T-helper 1 cell treated with Interleukin-12 subunit alpha and Interleukin-12 subunit beta and Interleukin-4 antibody, amounts not matched to agents 30 μg/mL and 1 μg/mL, for 36 hours (primary cell): ENCODE measurements around the gene CLEC3B.
"Not testable (repeated sequence)": the region's sequence is repeated elsewhere in the genome, so short reads cannot be mapped to it uniquely, and the experiment has no call there.

ENCODE experiments used
- H3K27ac Mint-ChIP-seq: one replicate; pipeline ENCODE4 v1.8.0; 2021; ENCODE audit warnings: mild to moderate bottlenecking, mixed read lengths
- H3K27me3 Mint-ChIP-seq: one replicate; pipeline ENCODE4 v1.8.0; 2021; ENCODE audit warnings: low read depth, mixed read lengths
- H3K36me3 Mint-ChIP-seq: one replicate; pipeline ENCODE4 v1.8.0; 2021; ENCODE audit warnings: low read depth, mixed read lengths
- H3K4me1 Mint-ChIP-seq: one replicate; pipeline ENCODE4 v1.8.0; 2021; ENCODE audit warnings: low read depth, mixed read lengths
- H3K4me3 Mint-ChIP-seq: one replicate; pipeline ENCODE4 v1.8.0; 2021; ENCODE audit warnings: mild to moderate bottlenecking, moderate library complexity, mixed read lengths
- H3K9me3 Mint-ChIP-seq: one replicate; pipeline ENCODE4 v1.8.0; 2021; ENCODE audit warnings: mixed read lengths

CLEC3B gene

DNA sequence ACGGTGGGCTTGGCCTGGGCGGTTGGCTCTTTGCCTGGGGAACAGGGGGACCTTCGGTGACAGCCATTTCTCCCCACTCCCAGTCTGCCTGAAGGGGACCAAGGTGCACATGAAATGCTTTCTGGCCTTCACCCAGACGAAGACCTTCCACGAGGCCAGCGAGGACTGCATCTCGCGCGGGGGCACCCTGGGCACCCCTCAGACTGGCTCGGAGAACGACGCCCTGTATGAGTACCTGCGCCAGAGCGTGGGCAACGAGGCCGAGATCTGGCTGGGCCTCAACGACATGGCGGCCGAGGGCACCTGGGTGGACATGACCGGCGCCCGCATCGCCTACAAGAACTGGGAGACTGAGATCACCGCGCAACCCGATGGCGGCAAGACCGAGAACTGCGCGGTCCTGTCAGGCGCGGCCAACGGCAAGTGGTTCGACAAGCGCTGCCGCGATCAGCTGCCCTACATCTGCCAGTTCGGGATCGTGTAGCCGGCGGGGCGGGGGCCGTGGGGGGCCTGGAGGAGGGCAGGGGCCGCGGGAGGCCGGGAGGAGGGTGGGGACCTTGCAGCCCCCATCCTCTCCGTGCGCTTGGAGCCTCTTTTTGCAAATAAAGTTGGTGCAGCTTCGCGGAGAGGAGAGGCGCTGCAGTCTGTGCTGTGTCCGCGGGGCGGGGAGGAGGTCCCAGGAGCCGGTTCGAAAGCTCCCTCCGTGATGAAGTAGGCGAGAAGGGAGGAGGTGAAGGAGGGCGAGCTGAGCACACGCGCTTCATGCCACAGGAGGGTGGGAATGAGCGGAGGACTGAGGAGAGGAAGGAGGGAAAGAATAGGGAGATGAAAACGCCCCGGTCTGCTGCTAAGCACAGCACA is 9.6 kb downstream of the CLEC3B start:
- no peaks in the 10 kb centered on the region for H3K9me3 Mint-ChIP-seq
- peak overlapping the region; percentile 81 for H3K4me3 Mint-ChIP-seq
- peaks cover 31% of the 10 kb centered on the region for H3K27me3 Mint-ChIP-seq
- no peak overlapping the region for H3K27ac Mint-ChIP-seq
- no peaks in the 10 kb centered on the region for H3K36me3 Mint-ChIP-seq
- H3K4me1 Mint-ChIP-seq = peaks cover 20% of the 10 kb centered on the region

DNA sequence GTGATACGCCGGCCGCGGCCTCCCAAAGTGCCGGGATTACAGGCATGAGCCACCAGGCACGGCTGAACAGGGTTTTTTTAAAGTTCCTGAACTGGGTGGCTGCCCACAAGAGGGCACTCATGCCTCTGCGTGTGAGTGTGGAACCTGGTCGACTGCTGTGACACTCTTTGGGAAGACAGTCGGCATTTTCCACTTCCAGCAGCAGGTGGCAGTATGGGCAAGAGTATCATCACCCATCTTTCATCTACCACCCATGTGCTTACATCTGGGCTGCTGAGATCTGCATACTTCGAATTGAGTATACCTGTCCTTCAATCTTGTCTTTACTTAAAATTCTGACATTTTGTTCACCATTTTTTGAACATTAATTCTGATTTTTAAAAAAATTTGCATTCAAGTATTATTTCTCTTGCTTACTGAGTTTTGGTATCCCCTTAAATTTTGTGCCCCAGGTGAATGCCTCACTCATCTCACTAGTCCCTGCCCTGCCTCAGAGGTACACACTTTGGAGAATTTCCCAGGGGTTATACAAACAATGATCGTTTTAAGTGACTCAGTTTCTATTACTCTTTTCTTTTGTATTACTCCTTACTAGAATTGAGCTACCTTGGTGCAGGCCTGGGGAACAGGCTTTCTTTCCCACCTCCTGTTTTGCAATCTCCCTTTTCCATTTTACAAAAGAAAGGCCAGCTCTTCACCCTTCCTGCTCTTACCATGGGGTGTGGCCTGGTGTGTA is 11.8 kb downstream of the CLEC3B start:
- H3K27me3 Mint-ChIP-seq = peaks cover 31% of the 10 kb centered on the region
- H3K4me3 Mint-ChIP-seq = no peak overlapping the region
- H3K9me3 Mint-ChIP-seq = no peaks in the 10 kb centered on the region
- peaks cover 33% of the 10 kb centered on the region for H3K4me1 Mint-ChIP-seq
- H3K27ac Mint-ChIP-seq = no peak overlapping the region
- no peaks in the 10 kb centered on the region for H3K36me3 Mint-ChIP-seq

- Mint-ChIP-seq H3K4me1 (peaks cover 17% of the 10 kb centered on the region), H3K36me3 (no peaks in the 10 kb centered on the region), H3K9me3 (no peaks in the 10 kb centered on the region), H3K4me3 (no peak overlapping the region), H3K27ac (no peak overlapping the region), H3K27me3 (peaks cover 14% of the 10 kb centered on the region)
Measured at GRCh38 chr3:45041666-45042065, 15.6 kb downstream of the CLEC3B start.

GRCh38 chr3:45042162-45042561 is 16.1 kb downstream of the CLEC3B start:
- Mint-ChIP-seq H3K36me3 (no peaks in the 10 kb centered on the region), H3K9me3 (no peaks in the 10 kb centered on the region), H3K27ac (no peak overlapping the region), H3K4me3 (no peak overlapping the region), H3K27me3 (peaks cover 14% of the 10 kb centered on the region), H3K4me1 (peaks cover 17% of the 10 kb centered on the region)

DNA sequence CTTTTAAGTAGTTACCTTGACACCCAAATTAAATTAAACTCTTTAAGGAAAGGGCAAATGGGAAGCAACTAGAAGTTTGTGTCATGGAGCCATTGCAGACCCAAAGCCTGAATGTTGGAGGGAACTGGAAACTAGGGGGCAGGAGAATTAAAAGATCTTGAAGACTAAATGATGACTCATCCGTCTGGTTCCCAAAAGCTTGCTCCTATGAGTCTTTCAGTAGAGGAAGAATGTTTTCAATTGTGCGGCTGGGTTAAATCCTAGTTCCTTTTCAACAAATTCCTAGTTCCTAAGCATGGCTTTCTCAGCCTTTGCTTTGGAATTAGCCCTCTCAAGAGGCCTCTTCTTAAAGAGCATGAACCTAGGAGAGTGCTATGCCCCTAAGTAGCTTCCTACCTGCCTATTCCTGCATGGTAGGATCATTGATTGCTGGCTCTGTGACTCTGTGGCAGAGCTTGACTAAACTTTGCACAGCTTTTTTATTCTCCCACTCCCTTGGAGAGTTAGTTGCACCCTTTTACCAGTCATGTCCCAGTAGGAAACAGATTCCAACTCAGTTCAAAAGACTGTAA is 17.7 kb downstream of the CLEC3B start:
- Mint-ChIP-seq H3K27ac (no peak overlapping the region), H3K4me3 (no peak overlapping the region), H3K9me3 (no peaks in the 10 kb centered on the region), H3K27me3 (peaks cover 17% of the 10 kb centered on the region), H3K4me1 (peaks cover 15% of the 10 kb centered on the region), H3K36me3 (no peaks in the 10 kb centered on the region)

DNA sequence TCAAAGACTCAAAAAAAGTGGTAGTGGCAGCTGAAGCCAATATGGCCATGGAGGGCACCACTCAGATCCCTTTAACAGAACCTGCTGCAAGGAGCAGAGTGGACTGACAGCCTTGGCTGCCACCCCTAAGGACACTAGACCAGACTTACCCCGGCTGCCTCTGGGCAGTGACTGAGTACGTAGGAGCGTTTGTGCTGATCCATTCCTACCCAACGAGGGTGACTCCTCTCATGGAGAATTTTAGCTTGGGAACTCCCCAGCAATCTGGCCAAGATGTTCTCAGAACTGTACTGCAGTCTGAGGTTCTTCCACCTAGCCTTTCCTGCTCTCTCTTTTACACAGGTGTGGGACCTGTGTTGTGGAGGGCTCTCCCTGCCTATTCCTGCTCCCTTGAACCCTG is 22.1 kb downstream of the CLEC3B start:
- no peaks in the 10 kb centered on the region for H3K36me3 Mint-ChIP-seq
- no peaks in the 10 kb centered on the region for H3K9me3 Mint-ChIP-seq
- H3K4me3 Mint-ChIP-seq = no peak overlapping the region
- H3K27me3 Mint-ChIP-seq = peaks cover 35% of the 10 kb centered on the region
- no peaks in the 10 kb centered on the region for H3K4me1 Mint-ChIP-seq
- no peak overlapping the region for H3K27ac Mint-ChIP-seq

GRCh38 chr3:45049807-45050206 is 23.7 kb downstream of the CLEC3B start:
- Mint-ChIP-seq H3K4me3 (no peak overlapping the region), H3K27ac (no peak overlapping the region), H3K36me3 (no peaks in the 10 kb centered on the region), H3K27me3 (peaks cover 35% of the 10 kb centered on the region), H3K9me3 (no peaks in the 10 kb centered on the region), H3K4me1 (peaks cover 12% of the 10 kb centered on the region)

DNA sequence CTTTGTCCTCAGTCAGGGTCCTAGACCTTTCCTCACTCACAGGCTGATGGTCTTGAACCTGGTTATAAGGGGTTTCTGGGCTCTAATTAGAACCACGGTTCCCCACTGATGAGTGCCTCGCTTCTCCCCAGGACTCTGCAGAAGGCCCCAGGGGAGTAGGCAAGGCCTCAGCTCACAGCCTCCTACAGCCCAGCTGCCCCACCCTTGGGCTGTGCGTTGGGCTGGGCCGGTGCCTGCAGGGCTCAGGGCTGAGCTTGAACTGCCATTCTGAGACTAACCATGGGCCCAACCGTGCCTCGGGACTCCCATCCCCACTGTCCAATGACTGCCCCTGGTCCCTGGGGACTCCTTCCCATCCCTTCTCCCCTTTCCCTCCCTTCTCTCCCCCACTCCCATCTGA is 25.6 kb downstream of the CLEC3B start:
- H3K4me3 Mint-ChIP-seq = no peak overlapping the region
- no peaks in the 10 kb centered on the region for H3K36me3 Mint-ChIP-seq
- H3K9me3 Mint-ChIP-seq = no peaks in the 10 kb centered on the region
- no peak overlapping the region for H3K27ac Mint-ChIP-seq
- H3K27me3 Mint-ChIP-seq = peaks cover 26% of the 10 kb centered on the region
- peaks cover 13% of the 10 kb centered on the region for H3K4me1 Mint-ChIP-seq

DNA sequence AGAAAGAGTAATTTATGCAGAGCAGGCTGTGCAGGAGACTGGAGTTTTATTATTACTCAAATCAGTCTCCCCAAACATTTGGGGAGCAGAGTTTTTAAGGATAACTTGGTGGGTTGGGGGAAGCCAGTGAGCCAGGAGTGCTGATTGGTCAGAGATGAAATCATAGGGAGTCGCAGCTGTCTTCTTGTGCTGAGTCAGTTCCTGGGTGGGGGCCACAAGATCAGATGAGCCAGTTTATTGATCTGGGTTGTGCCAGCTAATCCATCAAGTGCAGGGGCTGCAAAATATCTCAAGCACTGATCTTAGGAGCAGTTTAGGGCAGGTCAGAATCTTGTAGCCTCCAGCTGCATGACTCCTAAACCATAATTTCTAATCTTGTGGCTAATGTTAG is 27.7 kb downstream of the CLEC3B start:
- not testable (repeated sequence) for H3K4me3 Mint-ChIP-seq, H3K9me3 Mint-ChIP-seq, H3K27ac Mint-ChIP-seq, H3K36me3 Mint-ChIP-seq
- peaks cover 30% of the 10 kb centered on the region for H3K27me3 Mint-ChIP-seq
- H3K4me1 Mint-ChIP-seq = peaks cover 19% of the 10 kb centered on the region

DNA sequence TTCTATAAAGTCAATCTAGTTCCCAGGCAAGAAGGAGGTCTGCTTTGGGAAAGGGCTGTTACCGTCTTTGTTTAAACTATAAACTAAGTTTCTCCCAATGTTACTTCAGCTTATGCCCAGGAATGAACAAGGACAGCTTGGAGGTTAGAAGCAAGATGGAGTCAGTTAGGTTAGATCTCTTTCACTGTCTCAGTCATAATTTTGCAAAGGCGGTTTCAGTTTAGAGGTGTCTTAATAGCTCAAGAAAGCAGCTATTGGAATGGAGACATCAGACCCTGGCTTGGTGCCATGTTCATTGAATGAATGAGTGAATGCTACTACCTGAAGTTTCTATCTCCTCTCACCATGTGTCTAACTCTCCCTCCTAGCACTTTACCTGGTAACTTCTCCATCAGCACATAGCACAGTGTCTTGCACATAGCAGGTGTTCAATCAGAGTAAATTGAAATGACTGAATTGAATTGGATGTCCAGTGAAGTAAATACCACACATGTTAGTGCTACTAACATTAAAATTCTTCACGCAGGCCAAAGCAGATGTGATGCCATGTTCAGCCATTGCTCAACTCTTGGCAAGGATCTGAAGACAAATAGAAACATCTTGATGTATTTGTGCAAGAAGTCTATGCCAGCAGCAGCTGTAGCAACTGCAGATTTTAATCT is 28.2 kb downstream of the CLEC3B start:
- peaks cover 19% of the 10 kb centered on the region for H3K4me1 Mint-ChIP-seq
- H3K27ac Mint-ChIP-seq = no peak overlapping the region
- no peaks in the 10 kb centered on the region for H3K36me3 Mint-ChIP-seq
- H3K4me3 Mint-ChIP-seq = no peak overlapping the region
- no peaks in the 10 kb centered on the region for H3K9me3 Mint-ChIP-seq
- peaks cover 27% of the 10 kb centered on the region for H3K27me3 Mint-ChIP-seq

GRCh38 chr3:45055032-45055410 is 28.9 kb downstream of the CLEC3B start:
- Mint-ChIP-seq H3K36me3 (no peaks in the 10 kb centered on the region), H3K27me3 (peaks cover 20% of the 10 kb centered on the region), H3K27ac (no peak overlapping the region), H3K9me3 (no peaks in the 10 kb centered on the region), H3K4me3 (no peak overlapping the region), H3K4me1 (peaks cover 19% of the 10 kb centered on the region)

- Mint-ChIP-seq H3K27ac (no peak overlapping the region), H3K4me3 (no peak overlapping the region), H3K4me1 (peaks cover 19% of the 10 kb centered on the region), H3K36me3 (no peaks in the 10 kb centered on the region), H3K9me3 (no peaks in the 10 kb centered on the region), H3K27me3 (peaks cover 16% of the 10 kb centered on the region)
Measured at GRCh38 chr3:45055411-45056143, 29.5 kb downstream of the CLEC3B start.

GRCh38 chr3:45056608-45057301 is 30.7 kb downstream of the CLEC3B start:
- Mint-ChIP-seq H3K27ac (no peak overlapping the region), H3K27me3 (peaks cover 13% of the 10 kb centered on the region), H3K36me3 (no peaks in the 10 kb centered on the region), H3K9me3 (no peaks in the 10 kb centered on the region), H3K4me1 (peaks cover 19% of the 10 kb centered on the region), H3K4me3 (no peak overlapping the region)
